Stimulated activated CD4-positive, alpha-beta T cell treated with anti-CD3 and anti-CD28 coated beads, Interleukin-4, amount 100 ng/mL, for 48 hours (primary cell): Measurements from ENCODE around the gene PAPPA.

Experiments used
- DNase-seq, 2 donors: peaks; one replicate each; pipeline ENCODE4 v3.0.0-alpha.2; 2020; ENCODE audit warnings: low read depth in 2 of 2

PAPPA gene

DNA sequence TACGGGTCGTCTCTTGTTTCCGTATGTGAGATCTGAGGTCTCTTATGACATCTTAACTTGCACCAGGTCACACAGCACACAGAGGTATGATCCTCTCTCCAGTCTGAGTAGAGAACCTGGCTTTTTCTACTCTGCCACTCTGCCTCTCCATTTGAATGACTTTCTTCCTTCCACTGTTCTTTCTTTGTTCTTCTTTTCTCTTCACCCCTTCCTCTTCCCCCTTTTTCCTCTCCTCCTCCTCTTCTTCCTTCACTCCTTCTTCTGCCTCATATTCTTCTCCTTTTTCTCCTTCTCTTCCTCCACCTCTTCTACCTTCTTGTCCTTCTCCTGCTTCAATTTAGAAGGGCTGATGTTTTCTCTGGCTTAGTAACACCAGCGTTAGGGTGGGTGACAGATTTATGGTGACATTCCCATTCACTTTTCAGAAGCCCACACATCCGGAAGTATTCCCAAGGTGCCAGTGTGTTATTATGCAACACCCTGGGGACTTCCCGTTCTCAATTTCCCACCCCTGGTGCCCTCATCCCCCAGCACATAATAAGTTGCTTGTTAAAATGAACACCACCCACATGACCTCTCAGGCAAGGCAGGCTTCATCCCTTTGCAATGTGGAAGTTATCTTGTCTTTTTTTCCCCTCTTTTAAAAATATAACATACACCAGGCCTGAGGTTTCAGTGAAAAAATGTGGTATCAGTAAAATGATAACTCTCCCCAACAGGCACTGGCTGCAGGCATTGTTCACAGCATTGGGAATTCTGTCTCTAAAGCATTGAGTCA, 122.0 kb downstream of the PAPPA start:
- DNase-seq: no peak

DNA sequence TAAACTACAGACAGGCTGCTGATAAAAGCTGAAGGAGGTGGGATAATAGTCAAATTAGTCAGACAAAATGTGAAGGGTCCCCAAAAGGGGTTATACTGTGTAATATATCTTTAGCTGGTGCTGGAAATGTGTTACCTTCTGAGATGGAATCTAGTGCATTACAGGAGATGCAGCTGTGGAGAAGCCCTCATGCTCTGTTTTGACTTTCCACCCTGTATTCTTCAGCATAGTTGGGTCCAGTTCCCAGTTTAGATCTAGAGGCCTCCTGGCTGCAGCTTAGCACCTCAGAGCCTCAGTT, 122.6 kb downstream of the PAPPA start:
- no peak for DNase-seq

DNA sequence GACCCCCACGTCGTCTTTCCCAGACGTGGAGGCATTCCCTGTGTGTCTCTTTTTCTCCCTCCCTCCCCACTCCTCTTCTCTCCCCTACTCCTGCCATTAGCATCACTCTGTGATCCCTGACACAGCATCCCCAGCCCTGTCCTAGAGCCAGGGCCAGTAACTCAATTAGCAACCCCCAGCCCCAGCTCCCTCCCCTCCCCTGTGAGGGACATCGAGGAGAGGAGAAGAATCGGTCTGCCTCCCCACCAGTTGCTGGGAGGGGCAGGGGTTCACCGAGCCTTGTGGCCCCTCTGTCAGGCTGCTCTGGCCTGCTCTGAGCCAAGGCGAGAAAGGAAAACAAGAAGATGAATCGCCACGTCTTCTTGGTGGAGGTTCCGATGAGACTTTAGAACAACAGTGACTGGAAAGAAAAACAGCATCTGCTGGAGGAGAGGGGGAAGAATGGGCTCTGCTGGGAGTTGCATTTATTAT, 123.1 kb downstream of the PAPPA start:
- DNase-seq: no peak

DNA sequence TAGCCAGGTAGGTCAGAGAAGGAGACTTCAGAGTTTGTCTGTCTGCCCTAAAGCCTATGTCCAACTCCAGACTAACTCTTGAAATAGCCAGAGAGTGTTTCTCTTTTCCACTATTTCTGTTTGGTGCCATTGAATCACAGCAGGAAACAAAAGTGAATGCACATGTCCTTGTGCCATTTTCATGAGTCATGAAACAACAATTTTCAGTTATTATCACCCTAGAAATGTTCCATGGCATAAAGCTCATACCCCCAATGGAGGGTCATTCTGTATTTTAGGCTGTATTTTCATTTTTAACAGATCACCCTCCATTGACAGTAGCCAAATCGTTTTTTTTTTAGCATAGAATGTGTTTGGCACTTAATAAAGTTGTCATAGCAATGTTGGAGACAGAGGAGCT, 124.7 kb downstream of the PAPPA start:
- no peak for DNase-seq

DNA sequence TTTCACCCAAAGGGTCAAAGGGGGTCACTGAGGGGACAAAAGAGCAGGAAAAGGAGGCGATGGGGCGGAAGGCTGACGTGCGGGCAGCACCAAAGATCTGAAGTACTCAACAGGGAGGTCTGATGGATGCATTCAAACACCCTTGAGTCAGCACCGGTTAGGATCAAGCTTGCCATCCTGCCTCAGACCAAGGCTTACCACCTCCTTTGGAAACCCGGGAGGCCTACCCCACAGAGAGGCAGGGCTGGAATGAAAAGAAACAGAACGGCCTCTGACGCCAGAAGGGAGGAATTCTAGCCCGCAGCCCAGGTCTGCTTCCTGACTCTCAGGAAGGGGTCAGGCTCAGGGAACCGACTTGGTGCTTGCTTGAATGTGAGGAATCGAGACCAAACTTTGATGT, 125.6 kb downstream of the PAPPA start:
- no peak for DNase-seq

DNA sequence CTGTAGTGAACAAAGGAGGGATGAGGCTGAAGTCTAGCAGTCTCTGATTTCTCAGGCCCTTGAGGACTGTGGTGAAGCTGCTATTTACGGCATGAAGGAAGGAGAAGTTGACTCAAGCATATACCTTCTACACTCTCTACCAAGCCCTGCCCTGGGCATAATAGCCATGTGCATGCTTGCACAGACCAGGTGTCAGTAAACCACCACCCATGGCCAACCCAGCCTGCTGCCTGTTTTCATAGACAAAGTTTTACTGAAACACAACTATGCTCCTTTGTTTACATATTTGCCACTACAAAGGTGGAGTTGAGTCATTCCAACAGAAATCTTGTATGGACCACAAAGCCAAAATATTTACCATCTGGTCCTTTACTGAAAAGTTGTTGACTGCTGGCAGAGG, 126.9 kb downstream of the PAPPA start:
- DNase-seq: no peak

DNA sequence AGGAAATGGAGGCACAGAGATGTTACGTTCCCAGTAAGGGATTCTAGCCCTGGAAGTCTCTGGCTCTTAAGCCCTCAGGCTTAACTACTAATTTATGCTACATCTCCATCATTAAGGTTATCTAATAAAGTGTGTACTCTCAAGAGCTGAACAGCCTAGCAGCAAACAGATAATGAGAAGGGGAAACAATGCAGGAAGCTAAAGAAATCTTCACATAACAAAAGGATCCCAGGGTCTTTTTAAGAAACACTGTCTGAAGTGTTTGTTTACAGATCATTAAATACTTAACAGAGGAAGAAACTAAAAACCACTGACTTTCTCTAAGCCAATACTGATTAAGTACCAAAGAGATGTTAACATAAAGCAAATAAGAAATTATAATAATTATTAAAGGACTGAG, 129.0 kb downstream of the PAPPA start:
- no peak for DNase-seq

DNA sequence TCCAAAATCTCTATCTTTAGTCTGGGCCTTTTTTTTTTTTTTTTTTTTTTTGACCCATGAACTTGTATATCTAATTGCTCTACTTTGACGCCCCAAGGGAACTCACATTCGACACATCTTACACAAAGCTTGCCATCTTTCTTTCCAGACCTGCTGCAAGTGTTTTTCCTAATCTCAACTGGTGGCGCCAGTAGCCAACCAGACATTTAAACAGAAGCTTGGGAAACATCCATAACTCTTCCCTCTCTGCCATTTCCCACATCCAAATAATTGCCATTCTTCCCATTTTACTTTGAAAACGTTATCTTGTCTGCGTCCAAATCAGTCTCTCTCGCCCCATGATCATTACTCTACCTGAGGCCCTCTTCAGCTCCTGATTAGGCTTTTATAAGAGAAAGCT, 130.9 kb downstream of the PAPPA start:
- no peak for DNase-seq

DNA sequence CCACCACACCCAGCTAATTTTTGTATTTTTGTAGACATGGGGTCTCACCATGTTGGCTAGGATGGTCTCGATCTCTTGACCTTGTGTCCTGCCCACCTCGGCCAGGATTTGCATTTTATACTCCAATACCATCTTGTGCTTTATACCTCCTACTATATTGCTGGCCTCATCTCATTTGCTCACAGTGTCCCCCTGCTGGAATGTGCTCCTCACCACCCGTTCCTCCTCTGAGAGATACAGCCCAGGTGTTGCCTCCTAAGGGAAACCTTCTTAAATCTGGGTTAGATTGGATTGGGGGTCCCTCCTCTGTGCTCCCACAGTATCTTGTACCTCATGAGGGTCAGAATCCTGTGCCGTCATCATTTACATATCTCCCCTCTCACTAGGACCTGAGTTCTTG, 131.7 kb downstream of the PAPPA start:
- no peak for DNase-seq

DNA sequence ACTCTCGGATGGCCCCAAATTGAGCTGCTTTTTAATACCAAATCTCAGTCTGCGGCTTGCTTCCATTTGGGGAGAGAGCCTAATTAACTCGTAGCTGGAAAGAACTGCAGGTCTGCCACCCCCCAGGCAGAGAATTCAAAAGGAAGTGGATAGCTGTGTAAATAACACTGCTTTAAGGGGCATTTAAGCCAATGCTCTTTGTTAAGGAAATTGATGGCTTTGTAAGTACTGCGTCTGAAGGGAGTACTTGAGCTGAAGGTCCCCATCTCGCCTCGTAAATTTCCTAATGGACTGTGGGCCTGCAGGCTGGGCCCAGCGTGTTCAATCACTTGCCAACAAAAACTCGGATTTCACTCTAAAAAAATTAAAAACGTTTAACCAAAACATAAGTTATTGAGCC, 132.7 kb downstream of the PAPPA start:
- DNase-seq: no peak

DNA sequence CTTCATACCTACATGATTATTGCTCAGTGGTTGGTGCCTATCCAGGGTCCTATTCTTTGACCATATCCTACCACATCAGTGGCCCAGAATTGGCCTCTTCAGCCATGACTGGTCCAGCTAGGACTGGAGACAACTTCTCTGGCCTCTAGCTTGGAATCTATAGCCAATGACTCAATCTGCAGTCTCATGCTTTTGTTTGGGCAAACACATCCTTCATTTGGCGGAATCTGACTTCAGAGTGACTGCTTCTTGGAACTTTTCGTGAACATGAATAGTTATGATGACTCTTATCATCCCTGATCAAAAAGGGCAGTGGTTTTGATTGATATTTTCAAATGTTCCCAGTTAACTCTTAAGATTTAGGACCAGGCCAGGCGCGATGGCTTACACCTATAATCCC, 134.1 kb downstream of the PAPPA start:
- no peak for DNase-seq

DNA sequence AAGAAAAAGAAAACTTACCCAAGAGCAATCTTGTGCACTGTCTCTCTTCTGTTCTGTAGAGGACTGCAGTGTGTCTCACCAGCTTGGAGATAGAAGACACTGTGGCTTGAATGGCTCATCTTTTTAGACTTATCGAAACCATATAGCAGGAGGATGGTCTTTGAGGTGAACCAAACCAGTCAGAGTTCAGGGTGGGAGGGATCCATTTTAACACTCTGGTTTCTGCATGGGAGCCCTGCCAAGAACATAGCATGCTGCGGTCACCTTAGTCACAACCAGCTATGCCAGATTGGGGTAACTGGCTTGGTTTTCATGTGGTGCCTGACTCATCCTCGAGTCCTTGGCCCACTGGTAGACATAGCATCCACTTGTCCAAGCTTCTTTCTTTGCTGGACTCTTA, 135.1 kb downstream of the PAPPA start:
- DNase-seq: no peak

DNA sequence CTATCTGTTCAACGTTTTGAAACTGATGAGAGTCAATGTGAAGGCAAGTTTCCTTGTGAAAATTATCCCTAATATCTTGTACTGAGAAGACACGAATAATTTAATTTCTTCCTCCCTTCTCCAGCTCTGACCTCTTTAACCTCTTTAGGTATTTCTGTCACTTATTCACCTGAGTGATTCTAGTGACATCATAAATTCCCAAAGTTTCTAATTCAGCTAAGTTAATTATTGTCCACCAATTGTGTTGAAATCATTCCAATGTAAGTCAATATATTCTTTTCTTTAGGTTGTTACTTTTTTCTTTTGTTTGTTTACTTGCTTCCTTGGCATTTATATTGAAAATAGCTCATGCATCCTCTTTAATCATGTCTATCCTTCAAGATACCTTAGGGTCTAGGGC, 143.8 kb downstream of the PAPPA start:
- DNase-seq: no peak

DNA sequence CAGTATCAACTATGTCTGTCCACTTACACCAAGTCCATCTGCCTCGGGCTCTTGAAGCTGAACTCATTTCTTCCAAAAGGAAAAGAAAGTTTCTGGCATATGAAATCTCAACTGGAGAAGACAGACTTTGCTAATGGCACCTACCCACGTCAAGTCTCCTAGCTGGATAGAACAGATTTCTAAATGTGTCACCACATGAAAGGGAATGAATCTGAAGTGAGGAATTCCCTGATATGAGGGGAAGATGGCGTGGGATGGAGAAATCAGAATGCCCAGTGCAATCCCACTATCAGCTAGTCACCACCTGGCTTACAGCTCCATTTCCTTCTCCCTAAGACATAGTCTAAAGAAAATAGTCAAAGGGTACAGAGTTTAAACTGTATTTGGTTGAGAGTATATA, 144.7 kb downstream of the PAPPA start:
- DNase-seq: no peak

DNA sequence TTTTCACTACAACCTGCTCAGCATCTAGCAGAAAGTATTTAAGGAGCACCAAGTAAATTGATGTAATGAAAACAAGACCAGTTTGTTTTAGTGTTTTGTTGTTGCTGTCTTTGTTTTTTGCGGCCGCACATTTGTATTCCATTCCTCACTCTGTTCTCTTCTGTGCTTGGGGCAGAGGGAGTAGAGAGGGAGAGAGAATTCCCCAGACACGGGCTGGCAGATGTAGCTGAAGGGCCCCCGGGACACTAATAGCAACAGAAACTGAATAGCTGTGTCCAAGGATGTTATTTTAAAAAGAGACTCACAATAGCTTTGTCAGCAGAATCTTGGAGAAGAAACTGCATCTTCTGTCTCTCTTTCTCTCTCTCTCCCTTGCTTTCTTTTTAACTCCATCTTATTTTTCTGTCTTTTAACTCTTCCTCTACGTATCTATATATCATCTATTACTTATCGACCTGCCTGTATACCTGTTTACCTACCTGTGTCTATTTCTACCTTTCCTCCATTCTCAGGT, 145.3 kb downstream of the PAPPA start:
- DNase-seq: no peak

DNA sequence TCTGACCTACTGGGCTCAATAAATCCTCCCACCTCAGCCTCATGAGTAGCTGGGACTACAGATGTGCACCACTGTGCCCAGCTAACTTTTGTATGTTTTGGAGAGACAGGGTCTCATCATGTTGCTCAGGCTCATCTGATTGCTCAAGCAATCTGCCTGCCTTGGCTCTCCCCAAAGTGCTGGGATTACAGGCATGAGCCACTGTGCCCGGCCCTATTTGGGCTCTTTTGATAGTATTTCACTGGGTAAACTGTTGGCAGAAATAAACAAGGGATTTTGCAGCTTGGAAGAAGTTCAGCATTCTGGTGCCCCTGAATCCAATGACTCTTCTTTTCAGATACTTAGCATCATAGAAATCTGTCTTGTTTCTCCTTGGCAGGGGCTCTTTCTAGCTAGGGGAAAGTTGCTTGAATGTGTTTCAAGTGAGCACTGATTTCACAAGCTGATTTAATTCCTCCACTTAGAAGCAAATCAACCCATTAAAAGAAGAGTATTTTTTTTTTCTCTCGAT, 146.8 kb downstream of the PAPPA start:
- no peak for DNase-seq

DNA sequence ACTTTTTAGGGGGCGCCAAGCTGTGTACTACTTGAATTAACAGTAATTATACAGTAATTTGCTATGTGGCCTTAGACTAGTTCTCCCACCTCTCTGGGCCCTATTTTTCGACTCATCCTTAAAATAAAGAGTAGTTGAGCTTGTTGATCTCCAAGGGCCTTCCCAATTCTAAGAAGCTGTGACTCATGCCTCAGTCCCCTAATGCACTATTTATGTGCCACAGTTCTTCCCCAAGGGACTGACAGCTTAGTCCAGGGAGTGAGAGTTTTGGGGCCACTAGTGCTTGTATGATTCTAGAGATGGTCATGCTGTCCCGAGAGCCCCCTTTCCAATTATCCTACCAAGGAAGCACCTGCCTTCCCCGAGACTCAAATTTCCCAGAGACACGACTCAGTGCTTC, 149.7 kb downstream of the PAPPA start:
- DNase-seq: no peak

DNA sequence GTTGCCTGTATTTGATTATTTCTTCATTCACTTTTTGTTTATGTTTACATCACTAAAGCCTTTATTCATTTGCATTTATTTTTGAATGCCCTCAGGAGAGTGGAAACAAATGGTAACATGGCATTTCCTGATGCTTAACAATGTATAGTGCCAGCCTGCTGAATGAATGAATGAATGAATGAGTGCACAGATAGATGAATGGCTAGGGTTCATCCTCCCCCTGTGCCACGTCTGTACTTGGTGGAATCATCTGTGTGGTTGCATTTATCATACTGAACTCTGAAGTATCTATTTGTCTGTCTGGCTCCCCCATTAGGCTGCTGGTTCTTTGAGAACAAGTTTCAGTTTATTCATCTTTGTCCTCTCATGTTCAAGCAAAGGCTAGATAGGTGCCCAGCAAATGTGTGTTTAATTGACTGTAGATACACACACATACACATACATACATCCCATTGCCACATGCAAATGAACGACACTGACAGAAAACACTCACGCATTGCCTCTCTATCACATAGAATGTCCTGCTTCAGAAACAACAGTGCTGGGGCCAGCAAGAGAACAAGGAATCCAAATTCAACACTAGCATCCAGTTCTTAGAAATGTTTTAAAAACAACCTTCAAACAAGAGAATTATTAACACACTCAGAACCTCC, 150.4 kb downstream of the PAPPA start:
- no peak for DNase-seq

DNA sequence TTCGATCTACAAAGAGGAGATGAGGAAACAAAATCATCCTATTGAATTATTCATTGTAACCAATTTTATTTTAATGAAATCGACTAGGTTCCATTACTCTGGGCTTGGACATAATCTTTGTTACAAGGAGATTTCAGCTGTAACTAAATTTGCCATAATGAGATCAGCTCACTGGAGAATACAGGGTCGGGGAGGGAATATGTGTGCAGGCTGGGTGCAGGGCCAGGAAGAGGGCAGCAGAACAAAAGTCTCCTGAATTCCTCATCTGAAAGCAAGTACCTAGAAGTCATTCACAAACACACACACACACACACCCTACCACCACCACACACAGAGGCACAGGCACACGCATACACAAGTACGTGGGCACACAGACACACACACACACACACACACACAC, 151.2 kb downstream of the PAPPA start:
- DNase-seq: no peak

DNA sequence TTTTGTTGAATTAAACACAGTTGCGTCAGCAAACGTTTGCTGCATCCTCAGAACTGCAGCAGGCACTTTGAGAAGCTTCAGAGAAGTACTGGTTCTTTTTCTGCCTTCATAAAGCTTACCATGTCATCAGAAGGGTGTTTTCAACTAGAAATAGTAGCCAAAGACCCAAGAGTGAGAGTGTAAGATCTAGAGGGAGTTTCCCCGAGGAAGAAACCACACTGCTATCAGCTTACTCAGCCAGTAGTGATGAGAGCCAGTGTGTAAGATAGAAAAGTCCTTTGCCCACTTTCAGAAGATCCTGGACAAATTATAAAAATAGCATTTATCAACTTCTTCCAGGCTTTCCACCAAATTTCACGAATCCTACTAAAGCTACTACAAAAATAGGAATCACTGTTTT, 154.5 kb downstream of the PAPPA start:
- DNase-seq: no peak

DNA sequence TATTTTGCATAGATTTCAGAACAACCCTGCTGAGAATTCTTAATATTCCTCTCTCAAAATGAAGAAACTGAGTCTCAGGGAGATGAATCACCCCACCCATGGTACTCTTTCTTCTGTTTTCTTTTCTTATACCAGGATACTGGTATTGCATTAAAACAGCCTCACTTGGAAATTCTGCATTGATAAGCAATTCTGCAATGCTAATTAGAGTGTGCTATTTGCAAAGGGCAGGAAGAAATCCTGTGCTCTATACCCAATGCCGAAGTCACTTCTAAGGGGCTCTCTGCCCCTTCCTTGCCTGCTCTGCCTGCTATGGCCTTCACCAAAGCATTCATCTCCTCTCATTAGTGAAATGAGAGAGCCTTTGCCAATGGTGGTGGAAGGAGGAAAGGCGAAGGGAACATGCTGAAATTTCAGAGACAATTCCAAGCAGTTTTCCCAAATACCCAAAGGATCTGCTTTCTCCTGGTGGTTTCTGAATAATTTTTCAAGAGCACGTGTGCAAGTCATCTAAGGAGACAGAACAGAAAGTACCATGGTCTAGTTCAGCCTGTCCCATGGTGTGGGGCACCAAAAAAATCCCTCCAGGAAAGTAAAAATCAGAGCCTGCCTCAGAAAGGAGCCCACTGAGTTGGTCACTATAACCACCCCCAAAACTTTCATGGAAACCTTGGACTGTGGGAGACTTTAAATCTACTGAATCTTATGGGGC, 156.5 kb downstream of the PAPPA start:
- no peak for DNase-seq

DNA sequence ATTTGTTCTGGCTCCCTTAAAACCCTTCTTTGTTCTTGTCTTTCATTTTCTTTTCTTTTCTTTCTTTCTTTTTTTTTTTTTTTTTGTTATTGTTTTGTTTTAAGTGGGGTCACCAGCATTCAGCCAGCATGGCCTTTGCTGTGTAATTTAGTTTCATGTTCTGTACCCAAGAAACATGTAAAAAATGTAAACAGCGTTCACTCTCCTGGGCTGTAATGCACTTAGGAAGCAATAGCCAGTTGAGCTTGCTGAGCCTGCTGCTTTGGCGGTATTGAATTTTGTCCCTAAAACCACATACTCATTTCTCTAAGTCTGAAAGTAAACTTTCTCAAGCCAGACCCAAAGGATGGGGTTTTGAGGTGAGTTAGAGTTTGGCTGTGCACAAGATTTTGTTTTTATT, 158.6 kb downstream of the PAPPA start:
- no peak for DNase-seq

DNA sequence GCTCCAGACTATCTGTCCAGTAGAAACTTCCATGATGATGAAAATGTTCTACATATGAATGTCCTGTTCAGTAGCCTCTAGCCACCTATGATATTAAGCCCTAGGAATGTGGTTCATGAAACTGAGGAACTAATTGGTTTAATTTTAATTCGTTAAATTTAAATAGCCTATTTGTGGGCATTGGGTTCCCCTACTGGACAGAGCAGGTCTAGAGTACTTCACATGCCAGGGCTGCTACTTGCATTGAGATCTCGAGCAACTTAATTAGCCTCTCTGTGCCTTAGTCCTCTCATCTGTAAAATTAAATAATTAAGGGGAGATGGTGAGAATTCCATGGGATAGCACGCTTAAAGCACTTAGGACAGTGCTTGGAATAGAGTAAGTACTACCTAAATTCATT, 160.0 kb downstream of the PAPPA start:
- no peak for DNase-seq
